OCI-LY1 (cell line): Measurements from ENCODE around the gene AQP5.

Experiments
- EZH2 ChIP-seq: fragments of 200-600 bp; sonication (generic), shearing (Covaris generic); IDR thresholded peaks from 2 replicates; pipeline ENCODE4 v1.8.0; 2017; ENCODE audit warnings: borderline replicate concordance, mixed run types, mild to moderate bottlenecking, antibody characterized with exemption, low read length, moderate library complexity, mixed read lengths
- TF ChIP-seq, protein P1 (sequence below): fragments of 200-600 bp; sonication (generic), shearing (Covaris generic); IDR thresholded peaks from 2 replicates; pipeline ENCODE4 v1.5.1; 2017; ENCODE audit warnings: mild to moderate bottlenecking, antibody characterized with exemption, low read length, moderate library complexity, mixed read lengths

DNA sequence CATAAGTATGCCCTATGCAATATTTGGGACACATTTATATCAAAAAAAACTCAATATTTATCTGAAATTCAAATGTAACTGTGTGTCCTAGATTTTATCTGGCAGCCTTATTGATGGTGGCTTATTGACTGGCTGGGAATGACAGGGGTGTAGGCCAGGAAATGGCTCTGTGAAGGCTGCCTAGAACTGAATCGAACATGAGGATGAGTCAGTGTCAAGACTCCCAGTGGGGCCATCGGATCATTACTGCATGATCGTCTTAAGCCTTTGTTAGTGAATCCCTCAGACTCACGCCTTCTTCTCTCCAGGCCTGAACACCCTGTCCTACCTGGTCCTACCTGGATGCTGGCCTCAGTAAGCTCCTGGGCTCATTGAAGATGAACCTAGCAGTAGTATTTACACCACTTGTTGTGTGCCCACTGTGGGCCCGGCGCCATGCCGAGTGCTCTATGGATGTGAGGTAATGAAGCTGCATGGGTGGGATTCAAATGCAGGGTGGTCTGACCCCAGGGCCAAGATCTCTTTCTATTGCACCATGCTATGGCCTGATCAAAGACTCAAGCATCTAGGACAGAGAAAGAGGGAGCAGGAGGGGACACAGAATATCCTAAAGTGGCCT lies 36.9 kb upstream of the AQP5 start:
- TF ChIP-seq, protein P1, sequence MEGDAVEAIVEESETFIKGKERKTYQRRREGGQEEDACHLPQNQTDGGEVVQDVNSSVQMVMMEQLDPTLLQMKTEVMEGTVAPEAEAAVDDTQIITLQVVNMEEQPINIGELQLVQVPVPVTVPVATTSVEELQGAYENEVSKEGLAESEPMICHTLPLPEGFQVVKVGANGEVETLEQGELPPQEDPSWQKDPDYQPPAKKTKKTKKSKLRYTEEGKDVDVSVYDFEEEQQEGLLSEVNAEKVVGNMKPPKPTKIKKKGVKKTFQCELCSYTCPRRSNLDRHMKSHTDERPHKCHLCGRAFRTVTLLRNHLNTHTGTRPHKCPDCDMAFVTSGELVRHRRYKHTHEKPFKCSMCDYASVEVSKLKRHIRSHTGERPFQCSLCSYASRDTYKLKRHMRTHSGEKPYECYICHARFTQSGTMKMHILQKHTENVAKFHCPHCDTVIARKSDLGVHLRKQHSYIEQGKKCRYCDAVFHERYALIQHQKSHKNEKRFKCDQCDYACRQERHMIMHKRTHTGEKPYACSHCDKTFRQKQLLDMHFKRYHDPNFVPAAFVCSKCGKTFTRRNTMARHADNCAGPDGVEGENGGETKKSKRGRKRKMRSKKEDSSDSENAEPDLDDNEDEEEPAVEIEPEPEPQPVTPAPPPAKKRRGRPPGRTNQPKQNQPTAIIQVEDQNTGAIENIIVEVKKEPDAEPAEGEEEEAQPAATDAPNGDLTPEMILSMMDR, result no peak
- TF ChIP-seq EZH2, result no peak
